ENCODE data around the gene MYO9A. TPM values are rescaled to one million over a fixed set of nuclear protein-coding genes. Genes with fewer than 3 reads are reported as not detected.

MYO9A gene
- total RNA-seq, 1 experiment from 2014 or later = 23.0 TPM

- TF ChIP-seq ATF3 (IDR thresholded peaks at IDR 0.05) = no peak
- TF ChIP-seq ZBTB33 (IDR thresholded peaks at IDR 0.05; ENCODE audit: extremely low read depth, insufficient replicate concordance, low read length) = no peak
- TF ChIP-seq MAX (IDR thresholded peaks at IDR 0.05) = no peak
These were observed 332.0 kb downstream of the MYO9A start (continued) for GRCh38 chr15:71785996-71786395.

- no peaks in the 10 kb centered on the region for H3K36me3 ChIP-seq (ENCODE audit: control insufficient read depth in 1 of 2, insufficient read depth in 2 of 2, low read length in 2 of 2)
- TF ChIP-seq CEBPB (IDR thresholded peaks at IDR 0.05; ENCODE audit: low read depth) (no peak), RAD21 (IDR thresholded peaks at IDR 0.05; ENCODE audit: low read depth) (peak; percentile 41), CTCF (IDR thresholded peaks at IDR 0.05 in 2 of 3, conservative IDR thresholded peaks at IDR 0.05 in 1 of 3; ENCODE audit: borderline replicate concordance in 1 of 3, insufficient read depth in 1 of 3, low read depth in 2 of 3, low read length in 2 of 3) (peak; percentile 29 to 87 (median 68); a peak in 5 of 6 replicates)
- intact Hi-C loops (cut with micrococcal nuclease) = no loop called here
- ATAC-seq = peak; percentile 76
- RAD21 ChIA-PET (ENCODE audit: low non-redundant PET in 1 of 2, low total read pairs in 2 of 2, uncharacterized antibody in 2 of 2, unreplicated experiment in 2 of 2) = interaction anchor here in 1 of 2 experiments (0.7 kb wide), 1 partner anchor 30 kb away, joined by 3 read pairs; no protein-coding TSS in a partner anchor
- no peaks in the 10 kb centered on the region for H3K9me2 ChIP-seq (ENCODE audit: insufficient read depth)
- CTCF ChIA-PET = interaction anchor here (0.8 to 1.3 kb wide), 2 partner anchors 12 to 371 kb away, joined by 3 to 4 read pairs; no protein-coding TSS in a partner anchor
- no peaks in the 10 kb centered on the region for H3K79me2 ChIP-seq (ENCODE audit: insufficient read depth, low read length)
- H3K27ac ChIP-seq (ENCODE audit: low read depth, low read length) = no peak overlapping the region
- no peaks in the 10 kb centered on the region for H4K20me1 ChIP-seq (ENCODE audit: insufficient read depth)
- no peak overlapping the region for H2AFZ ChIP-seq (ENCODE audit: low read depth, low read length, poor library complexity, severe bottlenecking)
- H3K4me2 ChIP-seq (ENCODE audit: low read length) = no peak overlapping the region
- no peak for DNase-seq (ENCODE audit: low read depth, low spot score)
- no peak overlapping the region for H3K4me3 ChIP-seq (replicated peaks in 1 of 2; ENCODE audit: low read depth in 1 of 2, low read length in 2 of 2)
- H3K27me3 ChIP-seq (ENCODE audit: insufficient read depth, low read length) = no peaks in the 10 kb centered on the region
- POLR2A ChIA-PET = no interaction called here
- no peaks in the 10 kb centered on the region for H3K9me3 ChIP-seq (ENCODE audit: control insufficient read depth in 1 of 2, insufficient read depth in 1 of 2, low read depth in 1 of 2, low read length in 2 of 2)
- no peak overlapping the region for H3K9ac ChIP-seq (ENCODE audit: low read length)
- peaks cover 7 to 13% of the 10 kb centered on the region in 2 experiments; a peak in 3 of 4 replicates for H3K4me1 ChIP-seq (ENCODE audit: control insufficient read depth in 1 of 2, insufficient read depth in 2 of 2, low read length in 2 of 2)
- BruUV-seq (replicated peaks) = no TSS peak
These were observed 333.2 kb downstream of the MYO9A start for GRCh38 chr15:71784719-71785118.
